PFSK-1 (cell line): ENCODE measurements around the gene PCNX3.

ENCODE experiments used
- POLR2AphosphoS5 ChIP-seq: IDR thresholded peaks from 2 replicates; pipeline ENCODE4 v1.6.1; 2012; ENCODE audit warnings: low read depth, mild to moderate bottlenecking, control low read depth, low read length, moderate library complexity
- SIN3A ChIP-seq: IDR thresholded peaks from 2 replicates; pipeline ENCODE4 v1.6.1; 2012; ENCODE audit warnings: mild to moderate bottlenecking, low read length, moderate library complexity, borderline replicate concordance; ENCODE audit not compliant: insufficient read depth

DNA sequence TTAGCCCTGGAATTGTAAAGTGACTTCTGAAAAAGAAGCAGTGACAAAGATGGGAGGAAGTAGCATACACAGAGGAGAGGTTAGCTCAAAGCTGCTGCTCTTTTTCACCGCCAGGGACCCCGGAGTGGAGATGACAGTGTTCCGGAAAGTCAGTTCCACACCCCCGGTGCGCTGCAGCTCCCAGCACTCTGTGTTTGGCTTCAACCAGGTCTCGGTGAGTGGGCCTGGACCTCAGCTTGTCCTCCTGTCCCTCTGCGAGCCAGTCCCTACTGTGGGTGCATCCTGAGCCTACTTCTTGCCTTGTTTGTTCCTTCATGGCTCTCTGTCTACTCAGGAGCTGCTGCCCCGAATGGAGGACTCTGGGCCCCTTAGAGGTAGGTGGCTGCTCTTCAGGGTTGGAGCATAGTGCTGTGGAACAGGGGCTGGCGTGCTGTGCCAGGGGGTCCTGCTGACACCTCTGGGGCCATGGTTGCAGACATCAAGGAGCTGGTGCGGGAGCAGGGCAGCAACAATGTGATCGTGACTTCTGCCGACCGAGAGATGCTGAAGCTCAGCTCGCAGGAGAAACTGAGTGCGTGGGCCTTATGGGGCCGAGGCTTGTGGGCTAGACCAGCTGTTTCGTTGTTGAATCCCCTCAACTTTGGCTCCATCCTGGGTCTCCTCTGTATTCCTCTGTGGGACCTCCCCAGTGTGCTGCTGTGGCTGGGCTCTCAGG is 1.7 kb downstream of the PCNX3 start:
- TF ChIP-seq POLR2AphosphoS5 (no peak), SIN3A (no peak)
